Keratinocyte (primary cell): Measurements from ENCODE around the gene PSMB9. TPM values are rescaled to one million over a fixed set of nuclear protein-coding genes. Genes with fewer than 3 reads are reported as not detected.

ENCODE experiments used
- DNase-seq: peaks from one replicate; pipeline ENCODE4 v3.0.0-alpha.2; 2011; ENCODE audit warnings: low read depth, missing footprints, low spot score
- FAIRE-seq: peaks from 2 replicates; lab custom pipeline; 2011; peaks lifted over from hg19 to GRCh38; lab: Jason Lieb, UNC
- H2AFZ ChIP-seq: 2 replicates; pipeline ENCODE4 v1.6.0; 2012; ENCODE audit warnings: low read length, control low read depth, inconsistent platforms; ENCODE audit not compliant: control insufficient read depth
- H3K27ac ChIP-seq: 2 replicates; pipeline ENCODE4 v1.5.1; 2011; ENCODE audit warnings: low read length; ENCODE audit not compliant: control insufficient read depth, insufficient read depth
- H3K27me3 ChIP-seq: 3 replicates; pipeline ENCODE4 v1.6.0; 2011; ENCODE audit warnings: low read length; ENCODE audit not compliant: control insufficient read depth, insufficient read depth; ENCODE audit errors: extremely low read depth
- H3K36me3 ChIP-seq, 2 experiments: 2 replicates in 1 of 2; 3 replicates in 1 of 2; pipeline ENCODE4 v1.5.1; 2011; ENCODE audit warnings: low read length in 2 of 2, mild to moderate bottlenecking in 1 of 2; ENCODE audit not compliant: control insufficient read depth in 2 of 2, insufficient read depth in 2 of 2; ENCODE audit errors: extremely low read depth in 1 of 2
- H3K4me1 ChIP-seq: 3 replicates; pipeline ENCODE4 v1.5.1; 2011; ENCODE audit warnings: low read length; ENCODE audit not compliant: control insufficient read depth, insufficient read depth; ENCODE audit errors: extremely low read depth
- H3K4me2 ChIP-seq: 3 replicates; pipeline ENCODE4 v1.6.0; 2011; ENCODE audit warnings: low read depth, low read length; ENCODE audit not compliant: control insufficient read depth, insufficient read depth; ENCODE audit errors: extremely low read depth
- H3K4me3 ChIP-seq, 3 experiments: fragments of 200-600 bp in 1 of 3; sonication (generic) in 1 of 3; 2 replicates in 2 of 3; 3 replicates in 1 of 3; pipeline ENCODE4 v1.5.1; 2011 to 2016; ENCODE audit warnings: low read length in 3 of 3, mild to moderate bottlenecking in 3 of 3, control low read depth in 2 of 3, inconsistent platforms in 1 of 3, low read depth in 1 of 3, mixed read lengths in 1 of 3, mixed run types in 1 of 3, moderate library complexity in 1 of 3; ENCODE audit not compliant: control insufficient read depth in 2 of 3, insufficient read depth in 2 of 3; ENCODE audit errors: extremely low read depth in 1 of 3
- H3K79me2 ChIP-seq: 2 replicates; pipeline ENCODE4 v1.6.0; 2012; ENCODE audit warnings: low read length; ENCODE audit not compliant: control insufficient read depth, insufficient read depth
- H3K9ac ChIP-seq: 3 replicates; pipeline ENCODE4 v1.6.0; 2011; ENCODE audit warnings: low read length; ENCODE audit not compliant: control insufficient read depth, insufficient read depth; ENCODE audit errors: extremely low read depth
- H3K9me1 ChIP-seq: 3 replicates; pipeline ENCODE4 v1.6.0; 2011; ENCODE audit warnings: low read length; ENCODE audit not compliant: control insufficient read depth, insufficient read depth; ENCODE audit errors: extremely low read depth
- H3K9me3 ChIP-seq: 2 replicates; pipeline ENCODE4 v1.5.1; 2012; ENCODE audit warnings: low read depth, low read length; ENCODE audit not compliant: control insufficient read depth
- H4K20me1 ChIP-seq: 3 replicates; pipeline ENCODE4 v1.6.0; 2011; ENCODE audit warnings: low read length; ENCODE audit not compliant: control insufficient read depth, insufficient read depth; ENCODE audit errors: extremely low read depth
- CTCF ChIP-seq, 3 experiments: IDR thresholded peaks in 1 of 3; conservative IDR thresholded peaks in 1 of 3; optimal IDR thresholded peaks in 1 of 3; 2 replicates in 2 of 3; 3 replicates in 1 of 3; pipeline versions ENCODE3 to v1.5.1; 2011; ENCODE audit warnings: low read length in 3 of 3, mild to moderate bottlenecking in 3 of 3, moderate library complexity in 2 of 3, control low read depth in 1 of 3, inconsistent platforms in 1 of 3; ENCODE audit not compliant: insufficient read depth in 2 of 3; ENCODE audit errors: extremely low read depth in 1 of 3
- EZH2 ChIP-seq: IDR thresholded peaks from one replicate; pipeline ENCODE4 v1.6.1; 2012; ENCODE audit warnings: inconsistent platforms, mild to moderate bottlenecking, low read length, moderate library complexity
- dilution Hi-C: fragments of 300-500 bp; cut with MboI; formaldehyde crosslinking; loops from one replicate; pipeline ENCODE4 v1.7.0; 2020; ENCODE audit warnings: low sequenced_read_pairs; ENCODE audit not compliant: extremely low pct_ligation_motif_present
- polyA plus RNA-seq, 5 experiments: library from polyadenylated mRNA; depleted of rRNA in 3 of 5; stranded (reverse) in 3 of 5; stranded (forward) in 1 of 5; unstranded in 1 of 5; fragments of >200 nt; gene quantifications; 1 replicate in 1 of 5; 2 replicates in 3 of 5; 3 replicates in 1 of 5; pipeline versions ENCODE4 v1.2.1 to v1.2.3, GENCODE V29; 2011 to 2012; ENCODE audit warnings: missing spikeins in 2 of 5, low read depth in 1 of 5, low replicate concordance in 1 of 5

PSMB9 gene
- polyA plus RNA-seq, 1 donor (not counting 4 experiments of a cell fraction or from before 2014, with no cell fraction given): 25.4 TPM

DNA sequence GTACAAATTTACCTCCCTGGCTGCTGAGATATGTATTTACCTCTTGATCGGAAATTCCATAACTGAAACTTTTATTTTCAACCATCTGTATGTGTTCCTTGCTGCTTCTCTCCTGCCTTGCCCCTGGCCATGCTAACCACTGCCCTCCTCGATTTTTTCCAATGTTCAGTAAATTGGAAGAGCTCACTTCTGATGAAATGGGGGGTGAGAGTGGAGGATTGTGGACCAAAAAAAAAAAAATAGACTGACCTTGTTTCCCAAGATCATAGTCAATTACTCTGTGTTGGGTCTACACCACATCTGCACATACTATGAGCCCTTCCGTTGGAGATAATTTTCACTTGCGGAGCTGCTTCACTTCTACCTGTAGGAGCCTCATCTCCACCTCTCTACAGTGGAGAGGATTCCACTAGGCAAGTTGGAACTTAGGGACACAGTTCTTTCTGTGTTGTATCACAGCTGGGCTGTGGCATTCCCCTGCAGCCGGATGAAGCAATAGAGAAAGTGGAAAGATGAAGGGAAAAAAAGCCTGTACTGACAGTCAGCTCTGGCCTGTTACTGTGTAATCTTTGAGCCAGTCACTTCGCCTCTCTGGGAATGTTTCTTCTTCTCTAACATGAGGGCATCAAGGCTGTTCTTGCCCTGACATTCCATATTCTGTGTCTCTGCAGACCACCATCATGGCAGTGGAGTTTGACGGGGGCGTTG, 1.6 kb downstream of the PSMB9 start:
- Histone ChIP-seq H4K20me1 (no peaks in the 10 kb centered on the region), H3K79me2 (peaks cover 19% of the 10 kb centered on the region), H3K4me3 (no peak overlapping the region), H3K9me1 (no peaks in the 10 kb centered on the region), H3K4me1 (peaks cover 26% of the 10 kb centered on the region), H3K27me3 (no peaks in the 10 kb centered on the region), H2AFZ (no peak overlapping the region), H3K9me3 (no peaks in the 10 kb centered on the region), H3K27ac (no peak overlapping the region), H3K36me3 (peaks cover 5% of the 10 kb centered on the region in 2 experiments), H3K9ac (no peak overlapping the region), H3K4me2 (peak overlapping the region; percentile 92)
- DNase-seq (no peak), FAIRE-seq (no peak)
- dilution Hi-C loops: no loop called here
- no peak for TF ChIP-seq CTCF (optimal IDR thresholded peaks at IDR 0.05 in 1 of 3, IDR thresholded peaks at IDR 0.05 in 1 of 3, conservative IDR thresholded peaks at IDR 0.05 in 1 of 3; ENCODE audit: extremely low read depth in 1 of 3, insufficient read depth in 2 of 3, low read length in 3 of 3)
- no peak for TF ChIP-seq EZH2

- no peaks in the 10 kb centered on the region for H3K9me3 ChIP-seq
- FAIRE-seq: no peak
- H3K4me3 ChIP-seq: no peak overlapping the region
- dilution Hi-C loops: no loop called here
- no peaks in the 10 kb centered on the region for H4K20me1 ChIP-seq
- TF ChIP-seq CTCF (optimal IDR thresholded peaks at IDR 0.05 in 1 of 3, IDR thresholded peaks at IDR 0.05 in 1 of 3, conservative IDR thresholded peaks at IDR 0.05 in 1 of 3; ENCODE audit: extremely low read depth in 1 of 3, insufficient read depth in 2 of 3, low read length in 3 of 3) (no peak), EZH2 (no peak)
- no peak for DNase-seq
- no peak overlapping the region for H3K27ac ChIP-seq
- H3K36me3 ChIP-seq: no peaks in the 10 kb centered on the region
- H2AFZ ChIP-seq: no peak overlapping the region
- no peaks in the 10 kb centered on the region for H3K9me1 ChIP-seq
- H3K4me2 ChIP-seq: no peak overlapping the region
- peaks cover 11% of the 10 kb centered on the region for H3K79me2 ChIP-seq
- no peaks in the 10 kb centered on the region for H3K27me3 ChIP-seq
- peaks cover 33% of the 10 kb centered on the region for H3K4me1 ChIP-seq
- H3K9ac ChIP-seq: no peak overlapping the region
Observed at GRCh38 chr6:32857156-32857891, 3.3 kb downstream of the PSMB9 start.
